Ovary (tissue), 9 donors: ENCODE results near the gene TTC3. TPM values are rescaled to one million over a fixed set of nuclear protein-coding genes. Genes with fewer than 3 reads are reported as not detected.

Experiments used
- DNase-seq, 5 donors: peaks; one replicate each; pipeline ENCODE4 v3.0.0-alpha.2; 2019 to 2020
- H3K27ac ChIP-seq, 2 donors: fragments of 200-600 bp; one replicate each; pipeline versions ENCODE4 v1.5.1 to v1.8.0; 2019 to 2022
- H3K27me3 ChIP-seq: fragments of 200-600 bp; one replicate; pipeline ENCODE4 v1.8.0; 2022
- H3K36me3 ChIP-seq: fragments of 200-600 bp; sonication (generic); one replicate; pipeline ENCODE4 v1.5.1; 2019
- H3K4me1 ChIP-seq: one replicate; pipeline ENCODE4 v1.8.1; 2013; ENCODE audit warnings: mild to moderate bottlenecking, moderate library complexity; ENCODE audit not compliant: insufficient read depth
- H3K4me3 ChIP-seq: fragments of 200-600 bp; sonication (generic); one replicate; pipeline ENCODE4 v1.5.1; 2017
- H3K9me3 ChIP-seq, 2 donors: fragments of 200-600 bp in 1 of 2; sonication (generic) in 1 of 2; one replicate each; pipeline versions ENCODE4 v1.5.1 to v1.8.1; 2013 to 2019; ENCODE audit warnings: mild to moderate bottlenecking in 1 of 2, moderate library complexity in 1 of 2
- CTCF ChIP-seq, 3 donors: fragments of 450-650 bp in 2 of 3; fragments of 200-600 bp in 1 of 3; IDR thresholded peaks; one replicate each; pipeline versions ENCODE4 v1.5.1 to v1.8.0; 2016 to 2022; ENCODE audit warnings: antibody characterized with exemption in 3 of 3, mild to moderate bottlenecking in 1 of 3
- EP300 ChIP-seq: sonication (generic); formaldehyde crosslinking; IDR thresholded peaks from one replicate; pipeline ENCODE4 v1.6.1; 2017; ENCODE audit warnings: antibody characterized with exemption
- POLR2A ChIP-seq: fragments of 450-650 bp; IDR thresholded peaks from one replicate; pipeline ENCODE4 v1.6.1; 2017; ENCODE audit warnings: antibody characterized with exemption, mild to moderate bottlenecking, moderate library complexity
- WGBS, 3 donors: extraction: QIAGEN DNeasy Blood & Tissue Kit in 1 of 3; methylation state at CpG; one replicate each; pipeline versions ENCODE4 v1.1.5 to v1.1.7; 2013 to 2017; 5-methylcytosine and 5-hydroxymethylcytosine counted together
- intact Hi-C, 4 donors: fragments of 100-400 bp; cut with DNase I; formaldehyde crosslinking; loops; one replicate each; pipeline versions ENCODE4 v1.11.0 to v1.15.1; 2022 to 2023
- polyA plus RNA-seq, 2 donors: library from polyadenylated mRNA; stranded (reverse); fragments of 200-250 nt in 1 of 2; fragments of 350-450 nt in 1 of 2; fragmentation: Illumina TruSeq in 1 of 2; extraction: RNeasy Lipid Tissue Mini Kit (QIAGEN cat#74804) in 1 of 2; gene quantifications; one replicate each; pipeline ENCODE4 v1.2.3, GENCODE V29; 2013 to 2014
- total RNA-seq, 7 donors: library from RNA; depleted of rRNA in 2 of 7; stranded (reverse); fragments of >200 nt in 2 of 7; fragmentation: NEBNext Ultra II Directional in 3 of 7; extraction: Animal tissue kit (Norgen Biotek cat#: 25700) in 3 of 7; gene quantifications; one replicate each; pipeline versions ENCODE4 v1.1.0 to v1.2.4, GENCODE V29; 2016 to 2023
- donor health status: DM: no; HTN: no; CAD: no; lungs with moderate emphysema.
- donor health status: DM: no; HTN: no; CAD: no.
- donor health status: Bipolar disorder and iron deficiency.
- donor health status: DM: yes; HTN: yes; CAD: no.
- donor health status: DM: no; HTN: no; CAD: no.
- donor health status: DM: yes; HTN: yes; CAD: no.

TTC3 gene
- total and polyA plus RNA-seq, 9 donors, result 58.2 to 192 (median 155) TPM

GRCh38 chr21:37241426-37241825 is 168.4 kb downstream of the TTC3 start:
- Histone ChIP-seq H3K9me3 (no peaks in the 10 kb centered on the region), H3K36me3 (no peaks in the 10 kb centered on the region), H3K27ac (no peak overlapping the region), H3K27me3 (no peaks in the 10 kb centered on the region), H3K4me3 (no peak overlapping the region), H3K4me1 (no peaks in the 10 kb centered on the region)
- WGBS, 3 donors, result 70 to 81% (median 70%) methylated on average over 7 of the region's 7 CpGs
- no peak for DNase-seq
- intact Hi-C loops, result no loop called here
- TF ChIP-seq EP300 (no peak), CTCF (IDR thresholded peaks at IDR 0.05) (no peak), POLR2A (no peak)

DNA sequence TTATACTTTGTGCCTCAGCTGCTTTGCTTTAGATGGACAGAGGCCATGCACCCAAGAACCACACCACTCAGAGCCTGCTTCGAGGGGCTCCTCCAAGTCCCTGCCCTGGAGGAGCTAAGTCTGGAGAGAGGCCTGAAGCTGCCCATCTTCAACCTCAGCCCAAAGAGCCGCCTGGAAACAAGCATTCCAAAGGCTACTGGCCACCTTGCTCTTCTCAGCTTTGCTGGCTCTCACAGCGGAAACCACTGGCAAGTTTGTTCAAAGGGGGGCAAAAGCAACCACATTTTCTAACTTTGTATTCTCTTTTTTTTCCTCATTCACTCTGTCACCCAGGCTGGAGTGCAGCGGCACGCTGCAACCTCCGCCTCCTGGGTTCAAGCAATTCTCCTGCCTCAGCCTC is 170.9 kb downstream of the TTC3 start:
- WGBS, 3 donors, result 93 to 95% (median 93%) methylated on average over 6 of the region's 6 CpGs
- no peaks in the 10 kb centered on the region for H3K27me3 ChIP-seq
- H3K27ac ChIP-seq, result no peak overlapping the region
- no peak for DNase-seq
- H3K4me3 ChIP-seq, result no peak overlapping the region
- TF ChIP-seq CTCF (IDR thresholded peaks at IDR 0.05), result no peak
- no peak for TF ChIP-seq POLR2A
- TF ChIP-seq EP300, result no peak
- intact Hi-C loops, result no loop called here
- no peaks in the 10 kb centered on the region for H3K36me3 ChIP-seq
- H3K9me3 ChIP-seq, result no peaks in the 10 kb centered on the region
- no peaks in the 10 kb centered on the region for H3K4me1 ChIP-seq

DNA sequence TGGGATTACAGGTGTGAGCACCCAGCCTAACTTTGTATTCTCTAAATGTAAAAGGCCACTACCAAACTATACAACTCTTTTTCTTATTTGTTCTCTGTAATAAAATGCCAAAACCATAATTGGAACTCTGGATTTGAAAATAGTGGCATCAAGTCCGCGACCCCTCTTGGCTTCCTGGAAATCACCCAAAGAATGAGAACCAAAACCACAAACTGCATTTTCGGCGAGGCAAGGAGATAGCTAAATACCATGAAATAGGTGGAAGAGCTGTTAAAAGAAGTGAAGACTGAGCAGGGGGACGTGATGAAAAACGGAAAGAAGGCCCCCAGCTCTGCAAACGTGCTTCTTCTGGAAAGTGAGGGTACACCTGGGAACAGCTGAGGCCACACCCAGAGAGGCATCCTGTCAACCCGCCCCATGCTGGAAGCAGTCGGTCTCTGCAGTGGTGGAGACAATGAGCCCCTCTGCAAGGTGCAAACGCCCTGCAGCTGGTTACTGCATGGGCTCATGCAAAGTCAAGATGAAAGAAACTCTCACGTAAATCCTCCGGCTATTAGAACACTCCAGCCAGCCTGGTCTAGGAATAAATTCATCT is 171.5 kb downstream of the TTC3 start:
- TF ChIP-seq EP300 (no peak), POLR2A (no peak), CTCF (IDR thresholded peaks at IDR 0.05) (no peak)
- DNase-seq, result no peak
- H3K36me3 ChIP-seq, result no peaks in the 10 kb centered on the region
- no peaks in the 10 kb centered on the region for H3K9me3 ChIP-seq
- no peak overlapping the region for H3K27ac ChIP-seq
- WGBS, 3 donors, result 74 to 76% (median 75%) methylated on average over 12 of the region's 12 CpGs
- intact Hi-C loops, result no loop called here
- H3K4me1 ChIP-seq, result no peaks in the 10 kb centered on the region
- H3K27me3 ChIP-seq, result no peaks in the 10 kb centered on the region
- no peak overlapping the region for H3K4me3 ChIP-seq

- H3K27ac ChIP-seq, result no peak overlapping the region
- H3K27me3 ChIP-seq, result no peaks in the 10 kb centered on the region
- no peak overlapping the region for H3K4me3 ChIP-seq
- no peak for DNase-seq
- no peaks in the 10 kb centered on the region for H3K4me1 ChIP-seq
- intact Hi-C loops, result no loop called here
- H3K9me3 ChIP-seq, result no peaks in the 10 kb centered on the region
- WGBS, 3 donors, result 91 to 94% (median 93%) methylated on average over 8 of the region's 8 CpGs
- no peaks in the 10 kb centered on the region for H3K36me3 ChIP-seq
- no peak for TF ChIP-seq POLR2A
- no peak for TF ChIP-seq CTCF (IDR thresholded peaks at IDR 0.05)
- no peak for TF ChIP-seq EP300
Measured at GRCh38 chr21:37245151-37245550, 172.1 kb downstream of the TTC3 start.
